Smooth muscle cell (in vitro differentiated cells): Measurements from ENCODE around the gene MMP10. TPM values are rescaled to one million over a fixed set of nuclear protein-coding genes. Genes with fewer than 3 reads are reported as not detected.
A peak's percentile ranks its signal among the peaks of the same experiment; 100 is the strongest.
"Not testable (repeated sequence)": the region's sequence is repeated elsewhere in the genome, so short reads cannot be mapped to it uniquely, and the experiment has no call there.

Experiments
- DNase-seq: peaks from one replicate; lab custom pipeline; 2025; ENCODE audit not compliant: unreplicated experiment; lab: John Stamatoyannopoulos, UW
- H2AFZ ChIP-seq: fragments of 200-600 bp; sonication (generic); 2 replicates; pipeline ENCODE4 v1.6.0; 2016; ENCODE audit warnings: antibody characterized with exemption, low read depth, mild to moderate bottlenecking
- H3F3A ChIP-seq: fragments of 200-600 bp; sonication (generic); 2 replicates; pipeline ENCODE4 v1.6.0; 2017; ENCODE audit warnings: antibody characterized with exemption, low read depth
- H3K27ac ChIP-seq: fragments of 200-600 bp; sonication (generic); 2 replicates; pipeline ENCODE4 v1.5.1; 2016; ENCODE audit warnings: low read depth, mild to moderate bottlenecking
- H3K27me3 ChIP-seq: fragments of 200-600 bp; sonication (generic); 2 replicates; pipeline ENCODE4 v1.6.1; 2016; ENCODE audit warnings: low read depth, mild to moderate bottlenecking
- H3K36me3 ChIP-seq: fragments of 200-600 bp; sonication (generic); 2 replicates; pipeline ENCODE4 v1.5.1; 2016; ENCODE audit warnings: low read depth
- H3K4me1 ChIP-seq: fragments of 200-600 bp; sonication (generic); 2 replicates; pipeline ENCODE4 v1.5.1; 2016; ENCODE audit warnings: low read depth
- H3K4me2 ChIP-seq: fragments of 200-600 bp; sonication (generic); 2 replicates; pipeline ENCODE4 v1.6.0; 2016; ENCODE audit warnings: mild to moderate bottlenecking
- H3K4me3 ChIP-seq: fragments of 200-600 bp; sonication (generic); 2 replicates; pipeline ENCODE4 v1.5.1; 2016; ENCODE audit warnings: mild to moderate bottlenecking
- H3K79me2 ChIP-seq: fragments of 200-600 bp; sonication (generic); 2 replicates; pipeline ENCODE4 v1.6.0; 2016; ENCODE audit warnings: low read depth, mild to moderate bottlenecking
- H3K9ac ChIP-seq: fragments of 200-600 bp; sonication (generic); 2 replicates; pipeline ENCODE4 v1.6.0; 2016; ENCODE audit warnings: low read depth
- H3K9me3 ChIP-seq: fragments of 200-600 bp; sonication (generic); replicated peaks from 2 replicates; pipeline ENCODE4 v1.5.1; 2016; ENCODE audit warnings: low read depth
- H4K20me1 ChIP-seq: fragments of 200-600 bp; sonication (generic); 2 replicates; pipeline ENCODE4 v1.6.0; 2016; ENCODE audit warnings: low read depth
- WGBS: methylation state at CpG from one replicate; pipeline ENCODE4 v1.1.7; 2016; ENCODE audit warnings: low lambda C conversion rate; 5-methylcytosine and 5-hydroxymethylcytosine counted together
- polyA plus RNA-seq: library from polyadenylated mRNA; unstranded; fragments of >200 nt; fragmentation: Nextera tagmentation; extraction: Ambion mirVana; gene quantifications from 2 replicates; pipeline ENCODE4 v1.2.1, GENCODE V29; 2016
- total RNA-seq: library from RNA; depleted of rRNA; stranded (reverse); fragments of >200 nt; gene quantifications from 2 replicates; pipeline ENCODE4 v1.2.3, GENCODE V29; 2014
- TF ChIP-seq, protein P1 (sequence below): fragments of 200-600 bp; sonication (generic); IDR thresholded peaks from 2 replicates; pipeline ENCODE4 v1.5.1; 2017; ENCODE audit warnings: borderline replicate concordance, mild to moderate bottlenecking, antibody characterized with exemption; ENCODE audit not compliant: insufficient read depth, poor library complexity, severe bottlenecking

MMP10 gene
- total and polyA plus RNA-seq, 2 experiments from 2014 or later, result 1.1 to 7.3 TPM

GRCh38 chr11:102753267-102753666, 27.2 kb downstream of the MMP10 start:
- H3K27me3 ChIP-seq, result no peaks in the 10 kb centered on the region
- no peak overlapping the region for H3K4me2 ChIP-seq
- no peaks in the 10 kb centered on the region for H4K20me1 ChIP-seq
- H3K9me3 ChIP-seq, result peaks cover 4% of the 10 kb centered on the region
- H3K9ac ChIP-seq, result no peak overlapping the region
- WGBS, result 95% methylated on average over 1 of the region's 1 CpG
- DNase-seq, result no peak
- H3K36me3 ChIP-seq, result no peaks in the 10 kb centered on the region
- TF ChIP-seq, protein P1, sequence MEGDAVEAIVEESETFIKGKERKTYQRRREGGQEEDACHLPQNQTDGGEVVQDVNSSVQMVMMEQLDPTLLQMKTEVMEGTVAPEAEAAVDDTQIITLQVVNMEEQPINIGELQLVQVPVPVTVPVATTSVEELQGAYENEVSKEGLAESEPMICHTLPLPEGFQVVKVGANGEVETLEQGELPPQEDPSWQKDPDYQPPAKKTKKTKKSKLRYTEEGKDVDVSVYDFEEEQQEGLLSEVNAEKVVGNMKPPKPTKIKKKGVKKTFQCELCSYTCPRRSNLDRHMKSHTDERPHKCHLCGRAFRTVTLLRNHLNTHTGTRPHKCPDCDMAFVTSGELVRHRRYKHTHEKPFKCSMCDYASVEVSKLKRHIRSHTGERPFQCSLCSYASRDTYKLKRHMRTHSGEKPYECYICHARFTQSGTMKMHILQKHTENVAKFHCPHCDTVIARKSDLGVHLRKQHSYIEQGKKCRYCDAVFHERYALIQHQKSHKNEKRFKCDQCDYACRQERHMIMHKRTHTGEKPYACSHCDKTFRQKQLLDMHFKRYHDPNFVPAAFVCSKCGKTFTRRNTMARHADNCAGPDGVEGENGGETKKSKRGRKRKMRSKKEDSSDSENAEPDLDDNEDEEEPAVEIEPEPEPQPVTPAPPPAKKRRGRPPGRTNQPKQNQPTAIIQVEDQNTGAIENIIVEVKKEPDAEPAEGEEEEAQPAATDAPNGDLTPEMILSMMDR, result no peak
- no peak overlapping the region for H2AFZ ChIP-seq
- H3F3A ChIP-seq, result no peaks in the 10 kb centered on the region
- H3K4me1 ChIP-seq, result no peaks in the 10 kb centered on the region
- no peak overlapping the region for H3K4me3 ChIP-seq
- no peak overlapping the region for H3K27ac ChIP-seq
- H3K79me2 ChIP-seq, result no peaks in the 10 kb centered on the region

- Histone ChIP-seq H3K4me3 (no peak overlapping the region), H3K27ac (no peak overlapping the region), H3K79me2 (no peaks in the 10 kb centered on the region), H3K4me1 (no peaks in the 10 kb centered on the region), H4K20me1 (no peaks in the 10 kb centered on the region), H3K9ac (no peak overlapping the region), H3K27me3 (no peaks in the 10 kb centered on the region), H3K36me3 (no peaks in the 10 kb centered on the region), H3K4me2 (no peak overlapping the region), H3K9me3 (peaks cover 5% of the 10 kb centered on the region), H3F3A (no peaks in the 10 kb centered on the region), H2AFZ (no peak overlapping the region)
- TF ChIP-seq, protein P1, result no peak
- DNase-seq, result no peak
Observed at GRCh38 chr11:102751673-102752072, 28.8 kb downstream of the MMP10 start.

DNA sequence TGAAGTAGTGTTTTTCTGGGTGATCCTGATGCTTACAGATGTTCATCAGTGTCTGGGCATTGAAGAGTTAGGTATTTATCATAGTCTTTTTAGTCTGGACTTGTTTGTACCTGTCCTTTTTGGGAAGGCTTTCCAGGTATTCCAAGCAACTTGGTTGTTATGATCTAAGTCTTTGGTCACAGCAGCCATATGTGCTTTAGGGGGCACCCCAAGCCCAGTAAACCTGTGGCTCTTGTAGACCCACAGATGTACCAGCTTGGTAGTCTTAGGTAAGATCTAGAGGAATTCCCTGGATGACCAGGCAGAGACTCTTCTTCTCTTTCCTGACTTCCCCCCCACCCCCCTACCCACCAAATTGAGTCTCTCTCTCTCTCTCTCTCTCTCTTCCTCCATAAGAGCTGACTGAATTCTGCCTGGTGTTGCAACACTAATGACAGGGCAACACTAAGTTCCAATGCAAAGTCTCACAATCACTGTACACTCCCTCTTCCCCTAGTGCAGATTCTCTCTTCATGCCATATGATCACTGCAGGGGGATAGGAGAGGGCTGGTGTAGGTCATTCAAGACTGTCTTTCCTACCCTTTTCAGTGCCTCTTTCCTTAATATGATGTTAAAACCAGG, 31.2 kb downstream of the MMP10 start:
- H3K79me2 ChIP-seq, result no peaks in the 10 kb centered on the region
- peaks cover 5% of the 10 kb centered on the region for H3K9me3 ChIP-seq
- no peaks in the 10 kb centered on the region for H3K36me3 ChIP-seq
- H2AFZ ChIP-seq, result no peak overlapping the region
- no peak for DNase-seq
- no peaks in the 10 kb centered on the region for H3K27me3 ChIP-seq
- no peak overlapping the region for H3K4me3 ChIP-seq
- no peak overlapping the region for H3K27ac ChIP-seq
- no peaks in the 10 kb centered on the region for H3F3A ChIP-seq
- H3K4me2 ChIP-seq, result no peak overlapping the region
- H3K4me1 ChIP-seq, result no peaks in the 10 kb centered on the region
- no peak overlapping the region for H3K9ac ChIP-seq
- TF ChIP-seq, protein P1, result no peak
- H4K20me1 ChIP-seq, result no peaks in the 10 kb centered on the region

DNA sequence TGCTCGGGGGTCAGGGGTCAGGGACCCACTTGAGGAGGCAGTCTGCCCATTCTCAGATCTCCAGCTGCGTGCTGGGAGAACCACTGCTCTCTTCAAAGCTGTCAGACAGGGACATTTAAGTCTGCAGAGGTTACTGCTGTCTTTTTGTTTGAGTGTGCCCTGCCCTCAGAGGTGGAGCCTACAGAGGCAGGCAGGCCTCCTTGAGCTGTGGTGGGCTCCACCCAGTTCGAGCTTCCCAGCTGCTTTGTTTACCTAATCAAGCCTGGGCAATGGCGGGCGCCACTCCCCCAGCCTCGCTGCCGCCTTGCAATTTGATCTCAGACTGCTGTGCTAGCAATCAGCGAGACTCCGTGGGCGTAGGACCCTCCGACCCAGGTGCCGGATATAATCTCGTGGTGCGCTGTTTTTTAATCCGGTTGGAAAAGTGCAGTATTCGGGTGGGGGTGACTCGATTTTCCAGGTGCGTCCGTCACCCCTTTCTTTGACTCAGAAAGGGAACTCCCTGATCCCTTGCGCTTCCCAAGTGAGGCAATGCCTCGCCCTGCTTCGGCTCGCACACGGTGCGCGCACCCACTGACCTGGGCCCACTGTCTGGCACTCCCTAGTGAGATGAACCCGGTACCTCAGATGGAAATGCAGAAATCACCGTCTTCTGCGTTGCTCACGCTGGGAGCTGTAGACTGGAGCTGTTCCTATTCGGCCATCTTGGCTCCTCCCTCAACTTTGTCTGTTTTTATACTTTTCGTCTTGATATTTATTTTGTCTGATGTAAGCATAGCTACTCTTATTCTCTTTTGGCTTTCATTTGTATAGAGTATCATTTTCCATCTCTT, 33.5 kb downstream of the MMP10 start:
- H3K4me3 ChIP-seq, result peak overlapping the region; percentile 38

More for the DNA sequence above, 33.5 kb downstream of the MMP10 start:
- H3K79me2 ChIP-seq, H3K36me3 ChIP-seq, H3K9me3 ChIP-seq, H3F3A ChIP-seq, H3K4me1 ChIP-seq, H3K27ac ChIP-seq, H3K27me3 ChIP-seq, H4K20me1 ChIP-seq, DNase-seq: not testable (repeated sequence)
- Histone ChIP-seq H3K9ac (peak overlapping the region; percentile 43), H2AFZ (peak overlapping the region; percentile 38), H3K4me2 (peak overlapping the region; percentile 68)
- WGBS, result 57% methylated on average over 31 of the region's 32 CpGs
